GM19239 (cell line): ENCODE measurements around the gene ESF1.
"Not testable (repeated sequence)": the region's sequence is repeated elsewhere in the genome, so short reads cannot be mapped to it uniquely, and the experiment has no call there.

Experiments used
- DNase-seq: peaks from one replicate; pipeline ENCODE4 v3.0.0; 2011; ENCODE audit warnings: low spot score; ENCODE audit not compliant: insufficient read length
- FAIRE-seq: peaks from 2 replicates; lab custom pipeline; 2011; peaks lifted over from hg19 to GRCh38; lab: Jason Lieb, UNC

ESF1 gene

GRCh38 chr20:13749811-13750210, 34.9 kb downstream of the ESF1 start:
- DNase-seq (no peak), FAIRE-seq (no peak)

- DNase-seq (no peak), FAIRE-seq (no peak)
Measured at GRCh38 chr20:13745784-13746183, 38.9 kb downstream of the ESF1 start.

- FAIRE-seq (no peak), DNase-seq (no peak)
Measured at GRCh38 chr20:13744352-13744751, 40.4 kb downstream of the ESF1 start.

GRCh38 chr20:13741879-13742278, 42.8 kb downstream of the ESF1 start:
- FAIRE-seq = no peak

GRCh38 chr20:13739731-13740649, 44.7 kb downstream of the ESF1 start:
- FAIRE-seq = no peak
- no peak for DNase-seq

More at GRCh38 chr20:13741879-13742278, 42.8 kb downstream of the ESF1 start:
- DNase-seq = no peak

GRCh38 chr20:13738187-13738586, 46.5 kb downstream of the ESF1 start:
- not testable (repeated sequence) for FAIRE-seq, DNase-seq

- DNase-seq (no peak), FAIRE-seq (no peak)
Measured at GRCh38 chr20:13736436-13737191, 48.1 kb downstream of the ESF1 start.

GRCh38 chr20:13735826-13736225, 48.9 kb downstream of the ESF1 start:
- FAIRE-seq (no peak), DNase-seq (no peak)

GRCh38 chr20:13723011-13723410, 61.7 kb downstream of the ESF1 start:
- no peak for DNase-seq
- FAIRE-seq = no peak

- FAIRE-seq = no peak
- no peak for DNase-seq
Measured at GRCh38 chr20:13718171-13718570, 66.5 kb downstream of the ESF1 start.

GRCh38 chr20:13717631-13718044, 67.1 kb downstream of the ESF1 start:
- no peak for DNase-seq
- FAIRE-seq = peak; percentile 64

GRCh38 chr20:13715171-13715570, 69.5 kb downstream of the ESF1 start:
- DNase-seq (no peak), FAIRE-seq (no peak)

GRCh38 chr20:13708234-13708633, 76.5 kb downstream of the ESF1 start:
- no peak for DNase-seq
- FAIRE-seq = no peak

- DNase-seq = no peak
- no peak for FAIRE-seq
Measured at GRCh38 chr20:13703265-13703664, 81.5 kb downstream of the ESF1 start.

GRCh38 chr20:13701486-13701885, 83.2 kb downstream of the ESF1 start:
- FAIRE-seq (no peak), DNase-seq (no peak)

- DNase-seq (no peak), FAIRE-seq (no peak)
Measured at GRCh38 chr20:13700761-13701160, 84.0 kb downstream of the ESF1 start.

GRCh38 chr20:13694420-13695150, 90.1 kb downstream of the ESF1 start:
- FAIRE-seq = no peak
- no peak for DNase-seq

- FAIRE-seq = no peak
- DNase-seq = no peak
Measured at GRCh38 chr20:13692802-13693736, 91.7 kb downstream of the ESF1 start.

- DNase-seq = no peak
- FAIRE-seq = no peak
Measured at GRCh38 chr20:13690943-13691342, 93.8 kb downstream of the ESF1 start.
